Activated CD8-positive, alpha-beta memory T cell treated with anti-CD3 and anti-CD28 coated beads, Interleukin-2, amount 10 ng/mL, durations not matched to agents 7 days and 5 days (primary cell): Measurements from ENCODE around the gene UBE3B. TPM values are rescaled to one million over a fixed set of nuclear protein-coding genes. Genes with fewer than 3 reads are reported as not detected.

Experiments
- ATAC-seq: fragments of 150-1000 bp; cut with Tn5 transposase; one replicate; pipeline ENCODE4 v1.10.0; 2021; ENCODE audit warnings: moderate library complexity
- CTCF ChIA-PET: fragments of 350-600 bp; sonication (Branson Sonifier 250); formaldehyde crosslinking; loops from one replicate; lab custom pipeline; 2021; ENCODE audit warnings: antibody characterized with exemption; lab: Charles Lee
- DNase-seq: peaks from one replicate; pipeline ENCODE4 v3.0.0-alpha.2; 2020
- H3K27ac Mint-ChIP-seq: one replicate; pipeline ENCODE4 v1.8.0; 2021; ENCODE audit warnings: mild to moderate bottlenecking, mixed read lengths
- H3K27me3 Mint-ChIP-seq: one replicate; pipeline ENCODE4 v1.8.0; 2021; ENCODE audit warnings: mixed read lengths
- H3K36me3 Mint-ChIP-seq: one replicate; pipeline ENCODE4 v1.8.0; 2021; ENCODE audit warnings: mild to moderate bottlenecking, mixed read lengths
- H3K4me1 Mint-ChIP-seq: one replicate; pipeline ENCODE4 v1.8.0; 2021; ENCODE audit warnings: mixed read lengths
- H3K4me3 Mint-ChIP-seq: one replicate; pipeline ENCODE4 v1.8.0; 2021; ENCODE audit warnings: mild to moderate bottlenecking, moderate library complexity, mixed read lengths
- H3K9me3 Mint-ChIP-seq: one replicate; pipeline ENCODE4 v1.8.0; 2022; ENCODE audit warnings: low read depth, mixed read lengths
- total RNA-seq, 2 experiments: library from RNA; stranded (reverse); gene quantifications; one replicate each; pipeline ENCODE4 v1.2.3, GENCODE V29; 2021

Gene UBE3B
- total RNA-seq, 2 experiments from 2014 or later, result 36.6 to 39.0 TPM

DNA sequence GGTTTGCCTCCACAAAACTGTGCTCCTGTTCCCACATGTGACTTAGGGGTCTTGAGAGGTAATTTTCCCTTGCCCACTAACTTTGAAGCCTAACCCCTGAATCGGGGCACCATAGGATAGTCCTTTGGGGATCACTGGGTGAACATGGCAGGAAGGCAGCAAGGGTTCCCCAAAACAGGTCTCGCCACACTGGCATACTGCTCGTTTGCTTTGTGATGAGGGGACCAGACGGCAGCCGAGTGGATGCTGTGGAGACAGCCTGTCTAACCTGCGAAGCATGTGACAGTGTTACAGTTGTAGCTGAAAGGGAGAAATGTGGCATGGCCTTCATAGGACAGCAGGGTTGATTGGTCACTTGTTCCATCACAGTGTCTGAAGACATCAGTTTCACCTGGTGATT lies 42.4 kb downstream of the UBE3B start:
- CTCF ChIA-PET, result interaction anchor here (0.7 to 6.1 kb wide), 7 partner anchors 11 to 326 kb away, joined by 3 to 47 read pairs (median 5); no protein-coding TSS in a partner anchor
- no peak for ATAC-seq
- Mint-ChIP-seq H3K27me3 (no peaks in the 10 kb centered on the region), H3K36me3 (peaks cover 12% of the 10 kb centered on the region), H3K4me1 (peaks cover 2% of the 10 kb centered on the region), H3K4me3 (no peak overlapping the region), H3K27ac (no peak overlapping the region), H3K9me3 (no peaks in the 10 kb centered on the region)
- DNase-seq, result no peak

DNA sequence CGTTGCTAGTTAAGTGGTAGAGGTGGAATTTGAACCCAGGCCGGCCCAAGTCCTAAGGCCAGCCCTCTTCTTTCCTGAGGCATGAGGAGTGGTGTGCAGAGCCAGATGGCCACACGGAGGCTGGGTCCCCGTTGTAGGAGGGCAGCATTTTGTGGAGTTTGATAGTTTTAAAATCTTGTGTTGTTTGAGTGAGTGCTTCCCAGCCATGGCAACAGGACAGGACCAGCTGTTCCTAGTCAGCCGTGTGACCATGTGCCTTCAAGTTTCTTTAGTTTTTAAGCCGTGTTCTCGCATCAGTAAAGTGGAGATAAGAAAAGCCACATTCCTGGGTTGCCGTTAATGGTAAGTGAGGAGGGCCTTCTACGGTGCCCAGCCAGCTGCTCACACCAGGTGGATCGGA lies 44.4 kb downstream of the UBE3B start:
- Mint-ChIP-seq H3K9me3 (no peaks in the 10 kb centered on the region), H3K27ac (no peak overlapping the region), H3K36me3 (peaks cover 12% of the 10 kb centered on the region), H3K4me1 (peaks cover 2% of the 10 kb centered on the region), H3K4me3 (no peak overlapping the region), H3K27me3 (no peaks in the 10 kb centered on the region)
- ATAC-seq, result no peak
- no peak for DNase-seq
- CTCF ChIA-PET, result interaction anchor here (1.2 to 6.1 kb wide), 2 partner anchors 76 to 253 kb away, joined by 4 to 47 read pairs; no protein-coding TSS in a partner anchor

DNA sequence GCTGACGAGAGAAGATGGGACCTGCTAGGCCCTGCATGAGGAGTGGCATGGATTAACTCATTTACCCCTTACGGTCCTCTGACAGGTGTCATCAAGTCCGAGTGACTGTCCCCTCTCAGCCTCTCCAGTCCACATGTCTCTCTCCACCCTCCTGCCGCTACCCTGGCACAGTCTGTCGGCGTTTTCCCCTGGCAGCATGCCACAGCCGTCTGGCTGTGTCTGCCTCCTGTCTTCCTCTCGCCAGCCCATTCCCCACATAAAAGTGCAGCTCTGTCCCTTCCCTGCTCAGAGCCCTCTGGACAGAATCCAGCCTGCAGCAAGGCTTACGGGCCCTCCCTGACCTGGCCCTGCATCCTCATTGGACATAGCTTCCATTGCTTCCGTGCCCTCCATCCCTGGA lies 45.6 kb downstream of the UBE3B start:
- Mint-ChIP-seq H3K9me3 (no peaks in the 10 kb centered on the region), H3K4me1 (peaks cover 2% of the 10 kb centered on the region), H3K4me3 (no peak overlapping the region), H3K27me3 (no peaks in the 10 kb centered on the region), H3K27ac (no peak overlapping the region), H3K36me3 (peaks cover 7% of the 10 kb centered on the region)
- no peak for DNase-seq
- CTCF ChIA-PET, result no interaction called here
- no peak for ATAC-seq

DNA sequence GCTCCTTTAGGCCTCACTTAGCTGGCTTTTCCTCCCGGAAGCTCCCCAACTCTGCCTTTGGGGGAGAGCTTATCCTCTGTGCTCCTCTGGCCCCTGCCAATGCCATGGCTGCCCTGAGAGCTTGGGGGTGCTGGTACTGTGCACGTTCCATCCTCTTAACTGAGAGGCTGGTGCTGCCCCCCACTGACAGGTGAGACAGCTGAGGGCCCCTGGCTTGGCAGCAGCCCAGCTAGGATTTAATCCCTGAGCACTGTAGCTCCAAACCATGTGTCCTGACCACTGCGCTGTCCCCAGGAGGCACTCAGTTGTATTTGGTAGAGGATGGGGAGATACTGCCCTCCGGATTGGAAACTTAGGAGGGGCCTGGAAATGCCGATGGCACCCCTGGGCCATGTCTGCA lies 46.1 kb downstream of the UBE3B start:
- Mint-ChIP-seq H3K4me1 (peaks cover 2% of the 10 kb centered on the region), H3K27ac (no peak overlapping the region), H3K36me3 (peaks cover 6% of the 10 kb centered on the region), H3K27me3 (no peaks in the 10 kb centered on the region), H3K4me3 (no peak overlapping the region), H3K9me3 (no peaks in the 10 kb centered on the region)
- no peak for ATAC-seq
- no peak for DNase-seq
- CTCF ChIA-PET, result interaction anchor here (0.9 to 1.5 kb wide), 2 partner anchors 29 to 74 kb away, joined by 3 to 4 read pairs; no protein-coding TSS in a partner anchor

DNA sequence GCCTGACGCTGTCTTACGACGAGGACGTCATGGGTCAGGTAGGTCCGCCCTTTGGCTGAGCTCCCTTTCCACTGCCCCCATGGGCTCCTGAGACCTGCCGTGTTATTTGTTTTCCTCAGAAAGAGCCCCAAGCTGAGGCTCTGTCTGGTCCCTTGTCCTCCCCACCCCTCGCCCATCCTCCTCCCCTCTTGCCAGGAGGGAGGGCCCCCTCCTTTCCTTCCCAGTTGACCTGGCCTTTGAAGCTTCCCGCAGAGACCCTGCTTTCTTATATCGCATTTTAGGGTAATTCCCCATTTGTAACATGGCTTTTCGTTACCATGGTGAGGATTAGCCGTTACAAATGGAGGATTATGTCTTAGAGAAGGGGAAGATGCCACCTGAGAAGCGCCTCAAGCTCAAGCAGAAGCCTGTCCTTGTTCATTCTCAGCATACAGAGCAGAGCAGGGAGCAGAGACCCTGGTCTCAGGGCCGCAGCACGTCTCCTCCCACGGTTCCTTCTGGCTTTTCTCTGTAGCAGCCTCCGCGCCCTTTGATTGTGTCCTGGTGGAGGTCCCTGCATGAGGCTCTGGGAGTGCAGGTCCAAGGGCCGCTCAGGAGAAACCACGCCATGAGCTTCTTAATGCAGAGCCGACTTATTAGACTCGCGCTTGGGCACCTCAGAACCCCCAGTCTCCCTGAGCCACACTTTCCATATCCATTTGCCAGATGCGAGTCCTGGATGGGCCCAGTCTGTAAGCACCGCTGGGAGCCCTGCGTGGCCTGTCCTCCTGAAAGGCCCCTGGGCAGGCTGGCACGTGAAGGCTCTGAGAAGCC lies 47.2 kb downstream of the UBE3B start:
- CTCF ChIA-PET, result interaction anchor here (0.9 to 1.5 kb wide), 3 partner anchors 28 to 190 kb away, joined by 3 to 4 read pairs (median 3); no protein-coding TSS in a partner anchor
- Mint-ChIP-seq H3K9me3 (no peaks in the 10 kb centered on the region), H3K4me1 (no peaks in the 10 kb centered on the region), H3K36me3 (peaks cover 2% of the 10 kb centered on the region), H3K4me3 (no peak overlapping the region), H3K27me3 (no peaks in the 10 kb centered on the region), H3K27ac (no peak overlapping the region)
- DNase-seq (no peak), ATAC-seq (no peak)

DNA sequence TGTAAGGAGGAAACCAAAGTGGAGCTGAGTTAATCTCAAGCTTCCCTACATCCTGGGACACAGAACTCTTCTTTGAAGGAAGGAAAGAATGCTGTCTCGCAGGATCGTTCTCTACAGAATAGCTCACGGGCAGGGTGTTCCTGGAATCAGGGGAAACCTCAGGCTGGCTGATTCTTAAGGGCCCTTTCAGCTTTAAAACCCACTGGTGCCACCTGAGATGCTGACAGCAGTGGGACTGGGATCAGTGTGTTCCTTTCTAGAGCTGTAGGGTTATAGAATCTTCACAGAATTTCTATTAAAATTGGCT lies 47.8 kb downstream of the UBE3B start:
- H3K36me3 Mint-ChIP-seq, result peaks cover 2% of the 10 kb centered on the region
- CTCF ChIA-PET, result interaction anchor here (1.5 kb wide), 1 partner anchor 189 kb away, joined by 3 read pairs; no protein-coding TSS in a partner anchor

DNA sequence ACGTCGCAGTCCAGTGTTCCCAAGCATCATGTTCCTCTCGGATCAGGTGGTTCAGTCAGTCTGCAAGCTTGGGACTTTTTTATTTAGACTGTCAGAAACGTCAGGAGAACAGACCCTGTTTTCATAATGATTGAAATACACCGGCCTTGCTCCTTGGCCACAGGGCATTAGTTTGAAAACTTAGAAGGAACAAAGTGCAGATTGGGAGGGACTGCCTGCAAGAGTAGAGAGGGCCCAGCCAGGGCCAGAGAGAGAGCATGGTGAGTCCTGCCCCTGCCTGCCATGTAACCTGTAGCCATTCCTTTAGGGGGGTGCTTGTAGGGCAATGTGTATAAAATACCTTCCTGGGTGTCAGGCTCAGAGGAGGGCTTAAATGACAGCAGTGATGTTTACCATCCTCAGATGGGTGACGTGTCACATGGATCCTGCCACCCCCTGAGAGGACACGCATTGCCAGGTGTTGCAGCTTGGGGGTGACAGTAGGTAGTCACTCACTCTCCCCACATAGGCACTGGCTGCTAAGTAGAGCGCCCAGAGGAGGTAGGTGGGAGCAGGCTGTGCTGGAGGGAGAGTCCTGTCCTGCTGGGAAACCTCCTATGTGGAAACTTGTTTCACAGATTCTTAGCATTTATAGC lies 50.2 kb downstream of the UBE3B start:
- ATAC-seq (no peak), DNase-seq (no peak)
- CTCF ChIA-PET, result no interaction called here
- H3K4me1 Mint-ChIP-seq, result no peaks in the 10 kb centered on the region
- H3K4me3 Mint-ChIP-seq, result no peak overlapping the region
- H3K36me3 Mint-ChIP-seq, result no peaks in the 10 kb centered on the region
- no peaks in the 10 kb centered on the region for H3K27me3 Mint-ChIP-seq
- no peaks in the 10 kb centered on the region for H3K9me3 Mint-ChIP-seq
- H3K27ac Mint-ChIP-seq, result no peak overlapping the region

More for the DNA sequence above, 47.8 kb downstream of the UBE3B start:
- Mint-ChIP-seq H3K4me1 (no peaks in the 10 kb centered on the region), H3K27me3 (no peaks in the 10 kb centered on the region), H3K27ac (no peak overlapping the region), H3K9me3 (no peaks in the 10 kb centered on the region), H3K4me3 (no peak overlapping the region)
- no peak for DNase-seq
- no peak for ATAC-seq

DNA sequence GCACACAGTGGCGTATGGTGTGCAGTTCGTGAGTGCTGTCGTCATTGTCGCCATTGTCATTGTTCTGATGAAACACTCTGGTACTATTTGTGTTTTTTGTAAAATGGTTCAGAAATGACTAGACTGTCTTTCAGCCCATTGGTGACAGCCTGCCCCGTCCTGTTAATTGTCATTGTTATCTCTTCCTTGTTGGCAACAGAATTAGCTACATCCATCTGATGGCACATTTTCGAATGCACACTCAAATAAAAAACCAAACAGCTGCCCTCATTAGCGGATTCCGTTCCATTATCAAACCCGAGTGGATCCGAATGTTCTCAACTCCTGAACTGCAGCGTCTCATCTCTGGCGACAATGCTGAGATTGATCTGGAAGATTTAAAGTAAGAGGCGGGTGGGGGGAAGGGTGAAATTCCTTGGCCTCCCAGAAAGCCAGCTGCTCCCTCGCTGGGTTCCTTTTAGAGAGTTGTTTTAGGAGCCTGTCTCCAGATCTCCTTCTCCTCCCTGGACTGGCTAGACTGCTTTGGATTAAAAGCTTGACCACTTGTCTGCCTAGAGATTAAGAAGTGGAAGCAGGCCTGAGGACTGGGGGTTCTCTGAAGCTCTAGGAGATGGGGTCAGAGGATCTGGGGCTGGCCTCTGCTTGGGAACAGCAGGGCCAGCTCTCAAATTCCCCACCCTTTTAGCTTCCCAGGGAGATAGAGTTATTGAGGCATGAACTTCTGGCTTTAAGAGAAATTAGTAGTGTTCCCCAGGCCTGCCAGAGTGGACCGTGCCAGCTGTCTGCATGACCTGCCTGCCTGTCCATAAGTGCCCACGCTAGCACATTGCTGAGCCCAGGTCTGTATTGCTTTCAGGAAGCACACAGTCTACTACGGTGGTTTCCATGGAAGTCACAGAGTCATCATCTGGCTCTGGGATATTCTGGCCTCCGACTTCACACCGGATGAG lies 52.5 kb downstream of the UBE3B start:
- Mint-ChIP-seq H3K4me1 (no peaks in the 10 kb centered on the region), H3K36me3 (no peaks in the 10 kb centered on the region)
- CTCF ChIA-PET, result interaction anchor here (1.2 to 1.6 kb wide), 2 partner anchors 11 to 67 kb away, joined by 3 read pairs; no protein-coding TSS in a partner anchor

DNA sequence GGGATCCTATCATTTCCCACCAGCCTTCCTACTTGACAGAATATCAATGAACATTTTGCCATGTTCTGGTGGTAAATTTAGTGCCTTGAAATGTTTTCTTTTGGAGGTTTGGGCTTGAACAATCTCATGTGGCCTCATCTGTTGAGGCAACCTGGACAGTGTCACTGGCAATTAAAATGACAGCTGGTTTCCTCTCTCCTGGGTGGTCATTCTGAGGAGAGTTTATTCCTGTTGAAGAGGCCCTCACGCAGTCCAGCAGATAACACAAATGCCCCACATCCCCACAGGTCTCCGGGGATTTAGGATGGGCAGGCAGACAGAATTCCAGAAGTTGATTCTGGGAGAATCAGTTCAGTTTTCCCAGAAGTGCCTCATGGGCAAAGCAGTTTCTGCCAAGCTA lies 54.0 kb downstream of the UBE3B start:
- DNase-seq (no peak), ATAC-seq (no peak)
- Mint-ChIP-seq H3K4me1 (no peaks in the 10 kb centered on the region), H3K4me3 (no peak overlapping the region), H3K27ac (no peak overlapping the region), H3K36me3 (no peaks in the 10 kb centered on the region), H3K27me3 (no peaks in the 10 kb centered on the region), H3K9me3 (no peaks in the 10 kb centered on the region)
- CTCF ChIA-PET, result no interaction called here

More for the DNA sequence above, 52.5 kb downstream of the UBE3B start:
- Mint-ChIP-seq H3K9me3 (no peaks in the 10 kb centered on the region), H3K27ac (no peak overlapping the region), H3K4me3 (no peak overlapping the region), H3K27me3 (no peaks in the 10 kb centered on the region)
- DNase-seq (no peak), ATAC-seq (no peak)

DNA sequence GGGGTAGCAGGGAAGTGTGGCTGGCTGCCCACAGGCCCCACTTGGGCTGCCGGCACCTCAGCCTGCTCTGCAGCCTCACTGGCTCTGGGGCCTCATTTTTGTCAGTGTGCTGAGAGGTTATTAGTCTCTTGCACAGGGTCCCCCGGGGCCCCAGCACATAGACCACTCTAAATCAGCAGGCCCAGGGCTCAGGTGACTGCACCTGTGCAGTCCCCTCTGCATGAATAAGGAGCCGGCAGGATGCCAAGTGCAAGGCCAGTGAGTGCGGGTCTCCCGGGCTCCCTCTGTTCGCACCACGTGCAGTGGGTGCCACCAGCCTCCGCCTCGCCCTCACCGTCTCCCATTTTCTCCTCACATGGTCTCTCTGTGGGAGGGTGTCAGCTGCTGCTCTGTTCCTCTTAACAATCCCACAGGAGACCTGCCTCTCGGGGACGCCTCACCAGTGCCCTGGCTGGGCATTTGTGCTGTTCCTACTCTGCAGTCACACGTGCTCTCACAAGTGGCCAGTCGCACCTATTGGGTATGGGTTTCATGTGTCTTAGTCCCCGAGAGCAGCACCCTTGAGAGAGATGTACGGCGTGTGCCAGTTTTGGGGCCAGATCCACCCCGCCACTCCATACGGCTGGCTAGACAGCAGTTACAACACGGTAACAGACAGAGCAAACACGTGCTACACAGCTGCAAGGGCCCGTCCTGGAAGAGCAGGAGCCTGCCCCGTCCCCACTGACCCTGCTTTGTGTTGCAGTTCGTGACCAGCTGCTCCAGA lies 55.5 kb downstream of the UBE3B start:
- Mint-ChIP-seq H3K4me3 (no peak overlapping the region), H3K27ac (no peak overlapping the region), H3K4me1 (no peaks in the 10 kb centered on the region), H3K27me3 (no peaks in the 10 kb centered on the region), H3K9me3 (no peaks in the 10 kb centered on the region), H3K36me3 (no peaks in the 10 kb centered on the region)
- ATAC-seq (no peak), DNase-seq (no peak)
- CTCF ChIA-PET, result no interaction called here

DNA sequence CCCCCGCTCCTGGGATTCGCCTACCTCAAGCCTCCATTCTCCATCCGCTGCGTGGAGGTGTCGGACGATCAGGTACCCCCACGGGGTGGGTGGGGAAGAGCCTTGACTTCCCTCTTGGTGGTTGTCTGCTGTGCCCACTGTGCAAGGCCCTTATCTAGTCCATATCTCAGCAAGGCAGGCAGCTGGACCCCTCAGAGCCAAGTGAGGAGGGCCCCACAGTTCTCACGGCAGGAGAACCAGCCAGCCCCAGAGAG lies 56.0 kb downstream of the UBE3B start:
- H3K36me3 Mint-ChIP-seq, result no peaks in the 10 kb centered on the region
- H3K27me3 Mint-ChIP-seq, result no peaks in the 10 kb centered on the region
- H3K27ac Mint-ChIP-seq, result no peak overlapping the region
- no peak for DNase-seq
- no peaks in the 10 kb centered on the region for H3K4me1 Mint-ChIP-seq
- H3K9me3 Mint-ChIP-seq, result no peaks in the 10 kb centered on the region
- no peak overlapping the region for H3K4me3 Mint-ChIP-seq
- ATAC-seq, result no peak
- CTCF ChIA-PET, result interaction anchor here (1.0 kb wide), 1 partner anchor 15 kb away, joined by 3 read pairs; no protein-coding TSS in a partner anchor

DNA sequence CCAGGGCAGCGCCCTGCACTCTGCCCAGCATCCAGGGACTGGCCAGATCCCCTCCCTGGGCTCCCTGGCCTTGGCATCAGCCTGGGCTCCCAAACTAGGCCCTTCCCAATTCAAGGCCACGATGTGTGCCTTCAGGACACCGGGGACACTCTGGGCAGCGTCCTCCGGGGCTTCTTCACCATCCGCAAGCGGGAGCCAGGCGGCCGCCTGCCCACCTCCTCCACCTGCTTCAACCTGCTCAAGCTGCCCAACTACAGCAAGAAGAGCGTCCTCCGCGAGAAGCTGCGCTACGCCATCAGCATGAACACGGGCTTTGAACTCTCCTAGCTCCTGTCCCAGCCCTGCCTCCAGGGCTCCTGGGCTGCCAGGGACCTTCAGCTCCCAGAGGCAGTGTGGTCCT lies 57.0 kb downstream of the UBE3B start:
- no peaks in the 10 kb centered on the region for H3K27me3 Mint-ChIP-seq
- no peak overlapping the region for H3K4me3 Mint-ChIP-seq
- no peaks in the 10 kb centered on the region for H3K9me3 Mint-ChIP-seq
- no peak for ATAC-seq
- no peak for DNase-seq
- no peaks in the 10 kb centered on the region for H3K4me1 Mint-ChIP-seq
- no peak overlapping the region for H3K27ac Mint-ChIP-seq
- H3K36me3 Mint-ChIP-seq, result no peaks in the 10 kb centered on the region
- CTCF ChIA-PET, result interaction anchor here (1.0 kb wide), 1 partner anchor 16 kb away, joined by 3 read pairs; no protein-coding TSS in a partner anchor
